ENCODE results near the gene ZC3H12C.
A peak's percentile ranks its signal among the peaks of the same experiment; 100 is the strongest.

Gene ZC3H12C

DNA sequence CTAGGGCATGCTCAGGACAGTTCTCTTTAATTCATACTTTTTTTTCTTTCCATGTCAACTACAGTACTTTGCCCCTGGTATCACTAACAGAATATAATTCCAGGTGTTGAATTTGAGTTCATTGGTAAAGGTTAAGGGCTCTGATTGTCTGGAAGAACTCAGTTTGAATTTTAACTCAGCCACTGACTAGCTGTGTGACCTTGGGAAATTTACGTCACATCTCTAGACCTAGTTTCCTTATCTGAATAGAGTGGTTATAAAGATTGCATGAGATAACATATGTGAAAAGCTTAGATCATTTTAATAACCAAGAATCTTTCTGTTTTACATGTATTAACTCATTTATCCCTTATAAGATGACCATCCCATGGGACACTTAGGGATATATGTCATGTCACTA, 15.8 kb upstream of the ZC3H12C start:
- no peak for DNase-seq (ENCODE audit: low spot score)

GRCh38 chr11:110077831-110078325, 15.3 kb upstream of the ZC3H12C start:
- no peak for DNase-seq (ENCODE audit: low spot score)

DNA sequence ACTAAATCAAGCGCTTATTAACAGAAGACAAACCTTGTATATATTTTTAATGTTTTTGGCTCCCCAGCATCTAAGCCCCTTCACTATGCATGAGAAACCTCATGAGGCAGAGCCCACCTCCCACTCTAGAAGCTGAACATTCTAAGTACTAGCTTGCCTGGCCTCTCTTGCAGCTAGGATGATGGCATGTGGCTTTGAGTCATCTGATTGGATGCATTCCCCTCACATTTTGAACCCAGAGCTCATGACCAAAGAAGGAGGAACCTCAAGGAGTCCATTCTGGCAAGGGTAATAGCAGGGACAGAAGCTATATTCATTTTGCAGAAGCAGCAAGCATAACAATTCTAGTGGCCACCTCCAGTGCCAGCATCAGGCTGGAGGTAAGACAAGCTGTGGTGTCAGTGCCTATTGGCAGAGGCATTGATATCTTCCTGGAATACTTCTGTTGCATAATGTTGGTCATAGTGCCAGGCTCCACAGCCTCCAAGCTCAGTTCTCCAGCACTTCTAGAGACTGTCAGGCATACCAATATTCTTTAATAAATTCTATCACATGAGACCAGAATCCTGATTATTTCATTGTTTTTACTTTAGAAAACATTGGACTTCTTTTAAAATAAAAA, 14.2 kb upstream of the ZC3H12C start:
- no peak for DNase-seq (ENCODE audit: low spot score)

DNA sequence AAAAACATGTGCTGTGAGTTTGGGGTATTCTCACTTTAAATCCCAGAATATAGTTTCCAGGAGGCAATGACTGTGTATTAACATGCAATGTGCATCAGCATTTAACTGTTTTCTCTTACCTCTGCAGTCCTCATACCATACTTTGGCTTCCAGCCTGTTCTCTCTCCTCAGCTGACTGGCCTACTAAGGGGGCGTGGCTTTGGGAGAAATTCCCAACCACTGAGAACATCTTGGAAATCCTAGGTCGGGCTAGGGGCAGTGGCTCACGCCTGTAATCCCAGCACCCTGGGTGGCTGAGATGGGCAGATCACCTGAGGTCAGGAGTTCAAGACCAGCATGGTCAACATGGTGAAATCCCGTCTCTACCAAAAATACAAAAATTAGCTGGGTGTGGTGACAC, 13.5 kb upstream of the ZC3H12C start:
- DNase-seq (ENCODE audit: low spot score), result no peak

- no peak for DNase-seq (ENCODE audit: low spot score)
Observed at GRCh38 chr11:110081462-110082376, 11.5 kb upstream of the ZC3H12C start.

DNA sequence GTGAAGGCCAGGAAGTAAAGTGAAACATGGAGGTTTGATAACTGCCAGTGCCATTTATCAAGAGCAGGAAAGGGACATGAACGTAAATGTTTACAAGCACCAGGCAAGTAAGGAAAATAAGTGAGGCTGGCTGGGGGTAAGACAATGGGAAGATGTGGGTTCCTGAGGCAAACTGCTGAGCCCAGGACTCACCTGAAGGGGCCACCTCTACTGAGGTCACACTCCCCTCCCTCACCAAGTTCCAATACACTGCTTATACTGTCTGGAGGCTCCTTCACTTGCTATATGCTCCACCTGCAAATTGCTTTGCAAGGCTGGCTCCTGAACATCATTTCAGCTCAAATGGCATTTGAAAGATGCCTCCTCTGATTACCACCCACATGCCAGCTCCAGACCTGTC, 10.3 kb upstream of the ZC3H12C start:
- no peak for DNase-seq (ENCODE audit: low spot score)

DNA sequence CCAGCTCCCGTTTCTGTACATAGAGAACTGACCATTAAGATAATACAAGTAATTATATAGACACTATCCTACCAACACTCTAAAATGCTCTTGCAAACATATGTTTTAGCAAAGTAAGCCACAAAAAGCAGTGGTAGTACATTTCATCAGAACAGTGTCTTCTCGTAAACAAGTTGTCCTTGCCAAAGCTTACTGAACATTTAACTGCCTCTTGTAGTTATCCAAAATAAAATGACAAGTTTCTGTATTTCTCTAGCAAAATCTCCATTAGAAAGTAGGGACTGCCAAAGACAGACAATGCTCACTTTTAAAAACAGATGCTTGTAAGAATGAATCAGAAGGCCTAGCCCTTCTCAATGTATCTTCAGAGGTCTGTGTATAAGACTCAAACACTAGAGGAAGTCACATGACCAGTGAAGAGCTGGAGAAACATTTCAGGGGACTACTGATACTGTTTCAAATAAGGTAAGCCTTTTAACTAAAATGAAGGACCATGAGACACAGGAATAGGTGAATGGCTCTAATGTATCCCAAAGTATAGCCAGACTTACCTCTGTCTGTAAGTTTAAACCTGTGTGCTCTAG, 7.8 kb upstream of the ZC3H12C start:
- no peak for DNase-seq (ENCODE audit: low spot score)

DNA sequence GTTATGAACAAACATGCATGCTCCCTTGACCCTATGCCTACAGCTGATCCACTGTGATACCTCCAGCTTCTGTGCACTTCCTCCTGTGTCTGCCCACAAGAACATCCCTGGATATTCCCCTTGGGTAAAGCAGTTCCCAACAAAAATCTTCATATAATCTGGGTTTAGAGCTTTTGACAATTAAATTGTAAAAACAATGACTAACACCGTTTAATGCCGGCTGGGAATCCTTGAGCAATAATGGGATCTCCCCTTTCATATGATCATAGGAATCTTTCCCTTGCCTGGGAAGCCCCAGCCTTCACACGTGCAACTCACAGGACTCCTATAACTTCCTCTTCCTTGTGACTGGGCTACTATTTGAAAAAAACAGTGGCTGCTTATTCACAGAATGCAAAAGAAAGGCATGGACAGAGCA, 6.3 kb upstream of the ZC3H12C start:
- DNase-seq (ENCODE audit: low spot score), result no peak

DNA sequence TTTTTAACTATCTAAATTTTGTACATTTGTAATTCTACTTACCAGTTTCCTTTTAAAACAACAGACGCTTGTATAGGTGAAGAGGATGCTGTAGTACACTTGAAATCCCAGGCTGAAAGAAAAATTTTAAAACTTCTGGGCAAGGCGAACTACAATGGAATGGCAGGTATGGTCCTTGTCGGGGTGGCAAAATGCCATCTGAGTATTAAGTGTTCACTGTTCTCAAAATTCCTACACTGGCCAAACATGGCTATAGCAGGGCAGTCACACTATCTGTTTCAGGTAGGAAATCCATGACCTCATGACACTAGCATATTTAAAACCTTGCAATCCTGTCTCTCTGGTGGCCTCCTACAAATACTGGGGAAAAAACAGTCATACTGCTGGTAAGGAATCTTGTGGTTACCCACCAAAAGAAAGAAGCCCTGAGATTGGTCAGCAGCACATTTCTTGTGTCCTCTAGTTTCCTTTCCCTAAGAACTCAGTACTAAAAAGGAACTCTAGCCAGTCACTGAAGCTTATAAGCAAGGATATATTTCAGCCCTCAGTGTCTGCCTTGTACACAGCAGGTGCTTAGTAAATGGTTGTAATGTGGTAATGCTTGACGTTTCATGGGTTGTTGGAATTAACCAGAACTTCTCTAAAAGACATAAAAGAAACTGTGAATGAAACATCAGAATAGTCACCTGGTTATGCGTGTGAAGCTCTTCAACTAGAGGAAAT, 5.2 kb upstream of the ZC3H12C start:
- DNase-seq (ENCODE audit: low spot score), result peak; percentile 65

DNA sequence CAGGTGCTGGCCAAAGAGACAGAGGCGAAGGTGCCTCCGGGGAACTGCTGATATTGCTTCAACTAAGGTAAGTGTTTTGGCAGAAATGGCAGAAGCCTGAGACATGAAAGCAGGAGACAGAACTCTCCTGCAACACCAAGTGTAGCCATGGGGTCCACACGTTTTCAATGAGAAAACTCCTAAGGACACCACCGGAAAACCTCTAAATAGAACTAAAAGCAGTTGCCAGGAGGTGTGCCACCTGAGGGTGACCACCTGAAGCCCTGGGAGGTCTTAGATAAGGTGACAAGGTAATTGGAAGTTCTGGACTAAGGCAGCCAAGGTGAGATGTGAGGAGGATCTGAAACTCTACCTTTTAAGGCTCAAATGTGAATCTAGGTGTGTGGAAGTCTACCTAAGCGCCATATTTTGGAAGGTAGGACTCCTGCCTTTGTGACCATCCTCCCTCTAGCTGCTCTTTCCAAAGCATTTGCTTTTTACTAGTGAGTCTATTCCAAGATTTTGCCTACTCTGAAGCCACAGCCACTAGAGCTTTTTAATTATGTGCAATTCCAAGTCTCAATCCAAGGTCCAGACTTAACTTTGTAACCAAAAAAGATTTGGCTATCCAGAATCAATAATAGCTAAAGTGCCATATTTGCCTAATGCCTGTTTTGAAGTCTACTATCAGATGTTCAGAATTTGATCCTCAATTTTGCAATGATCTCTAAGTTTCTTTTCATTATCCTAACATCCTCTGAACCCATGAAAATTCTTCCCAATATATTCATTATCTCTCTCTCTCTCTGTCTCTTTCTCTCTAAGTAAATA, 4.5 kb upstream of the ZC3H12C start:
- no peak for DNase-seq (ENCODE audit: low spot score)

DNA sequence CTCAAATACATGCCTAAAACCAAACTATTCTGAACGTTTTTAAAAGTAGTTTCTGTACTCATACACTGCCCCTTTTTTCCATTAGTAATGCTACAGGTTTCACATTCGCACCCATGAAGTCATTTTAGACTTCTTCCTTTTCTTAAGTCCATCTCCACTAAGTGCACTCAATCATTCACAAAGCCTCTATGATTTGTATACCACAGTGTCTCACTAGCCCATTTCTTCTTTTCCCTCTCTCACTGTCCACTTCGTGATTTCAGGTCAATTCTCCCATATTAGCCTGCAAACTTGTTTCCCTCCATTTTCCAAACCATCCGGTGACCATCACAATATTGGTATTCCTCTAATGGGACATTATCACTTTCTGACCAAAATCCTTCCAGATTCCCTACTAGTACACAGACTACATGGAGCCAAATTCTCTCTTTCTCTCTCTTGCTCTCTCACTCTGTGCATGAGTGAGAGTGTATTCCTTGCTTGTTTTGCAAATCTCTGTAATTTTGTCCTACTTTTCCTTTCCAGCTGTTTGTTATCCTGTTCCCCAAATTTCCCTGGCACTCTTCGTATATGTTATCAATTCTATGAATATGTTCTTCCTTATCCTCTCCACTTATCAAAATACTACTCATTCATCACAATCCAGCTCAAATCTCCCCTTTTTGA, 3.4 kb upstream of the ZC3H12C start:
- DNase-seq (ENCODE audit: low spot score), result no peak

DNA sequence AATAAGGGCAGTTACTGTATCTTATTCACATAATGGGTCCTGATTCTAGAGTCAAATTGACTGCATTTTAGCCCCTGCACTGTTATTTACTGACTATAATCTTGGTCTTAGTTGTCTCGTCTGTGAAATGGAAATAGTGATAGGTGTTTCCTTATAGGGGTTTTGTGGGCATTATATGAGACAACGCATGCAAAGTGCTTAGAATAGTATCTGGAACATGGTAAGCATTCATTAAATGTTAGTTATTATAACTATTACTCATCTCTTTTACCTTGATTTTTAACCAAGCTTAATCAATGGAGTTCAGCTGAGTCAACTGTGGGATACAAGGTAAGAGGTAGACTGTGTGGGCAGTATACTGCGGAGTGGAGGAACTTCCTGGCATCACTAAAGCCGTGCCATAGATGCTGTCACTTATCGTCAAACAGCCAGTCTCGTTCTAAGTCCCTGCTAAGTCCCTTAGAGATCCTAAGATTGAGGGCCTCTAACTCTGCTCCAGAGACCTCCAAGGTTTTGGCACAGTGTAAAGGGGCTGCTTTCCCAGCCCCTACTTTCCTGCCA, 2.6 kb upstream of the ZC3H12C start:
- no peak for DNase-seq (ENCODE audit: low spot score)

- no peak for DNase-seq (ENCODE audit: low spot score)
Observed at GRCh38 chr11:110092111-110092514, 1.1 kb upstream of the ZC3H12C start.

DNA sequence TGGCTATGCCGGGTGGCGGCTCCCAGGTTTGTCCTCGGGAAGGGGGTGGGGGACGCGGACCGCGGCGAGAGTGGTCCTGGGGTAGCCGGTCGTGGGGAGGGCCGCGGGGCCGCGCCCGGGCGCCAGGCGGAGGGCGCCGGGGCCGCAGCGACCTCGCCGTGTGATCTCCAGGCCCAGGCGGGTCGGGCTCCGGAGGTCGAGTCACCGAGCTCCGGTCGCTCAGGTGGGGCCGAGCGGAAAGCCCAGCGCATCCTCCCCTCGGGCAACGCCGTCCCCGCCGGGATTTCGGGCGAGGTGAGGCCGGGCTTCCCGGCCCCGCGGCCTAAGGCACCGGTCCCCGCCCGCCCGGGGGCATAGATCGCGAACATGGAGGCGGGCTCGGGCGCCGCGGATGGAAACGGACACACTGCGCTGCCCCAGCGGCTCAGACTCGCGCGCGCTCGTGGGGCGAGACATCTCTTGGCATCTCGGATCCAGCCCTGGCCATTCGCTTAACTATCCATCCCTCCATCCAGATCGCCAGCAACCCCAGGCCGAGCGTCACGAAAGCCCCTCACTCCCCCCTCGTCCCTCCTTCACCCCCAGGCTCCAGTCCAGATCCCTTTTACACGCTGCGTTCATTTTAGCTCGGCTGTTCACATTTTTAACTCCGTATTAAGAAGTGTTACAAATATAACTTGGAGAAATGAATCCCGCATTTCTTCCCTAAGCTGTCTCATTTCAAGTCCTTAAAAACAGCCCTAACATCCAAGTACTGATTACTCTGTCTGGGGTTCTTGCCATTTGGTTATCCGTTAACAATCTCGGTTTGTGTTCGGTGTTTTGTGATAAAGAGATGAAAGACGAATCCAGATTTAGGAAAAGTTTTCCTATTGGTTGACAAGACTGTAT, 460 bp downstream of the ZC3H12C start:
- peak; percentile 50 for DNase-seq (ENCODE audit: low spot score)

DNA sequence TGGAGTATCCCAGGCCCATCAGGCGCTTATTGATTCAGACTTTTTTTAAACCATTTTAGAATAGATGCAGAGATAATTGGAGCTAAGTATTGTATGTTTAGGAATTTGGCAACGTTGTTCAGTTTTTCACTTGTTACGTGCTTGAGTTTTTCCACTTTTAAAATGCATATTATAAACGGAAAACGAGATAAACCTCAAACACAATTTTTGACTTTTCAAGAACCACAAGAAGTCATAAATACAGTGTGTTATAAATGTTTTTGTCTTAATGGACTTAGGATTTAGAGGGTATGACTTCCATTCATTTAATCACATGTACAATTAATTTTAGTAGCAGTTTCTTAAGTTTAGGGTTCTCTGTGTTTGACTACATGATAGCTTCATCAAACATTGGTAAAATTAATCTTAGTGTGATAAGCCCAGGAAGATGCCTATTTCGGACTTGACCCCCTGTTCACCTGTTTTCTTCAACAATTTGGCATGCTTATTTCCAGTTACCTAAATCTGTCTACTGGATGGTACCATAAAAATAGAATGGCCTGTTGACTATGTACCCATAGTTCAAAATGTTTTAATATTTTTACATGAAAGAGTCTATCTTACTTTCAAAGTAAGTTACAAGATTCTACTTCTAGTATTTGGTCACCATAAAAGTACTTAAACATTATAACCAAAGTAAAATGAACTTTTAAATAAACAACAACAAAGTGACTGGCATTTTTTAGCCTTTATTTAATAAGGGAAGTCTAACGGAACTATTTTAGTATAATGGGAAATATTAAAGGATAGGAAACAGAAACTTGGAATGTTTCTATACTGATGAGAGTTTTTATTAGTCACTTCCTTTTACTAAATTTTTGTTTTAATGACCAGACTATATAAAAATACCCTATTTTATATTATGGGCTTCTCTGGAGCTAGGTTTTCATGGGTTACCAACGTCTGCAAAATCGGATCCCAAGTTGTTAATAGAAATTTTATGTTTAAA, 1.4 kb downstream of the ZC3H12C start:
- no peak for DNase-seq (ENCODE audit: low spot score)

DNA sequence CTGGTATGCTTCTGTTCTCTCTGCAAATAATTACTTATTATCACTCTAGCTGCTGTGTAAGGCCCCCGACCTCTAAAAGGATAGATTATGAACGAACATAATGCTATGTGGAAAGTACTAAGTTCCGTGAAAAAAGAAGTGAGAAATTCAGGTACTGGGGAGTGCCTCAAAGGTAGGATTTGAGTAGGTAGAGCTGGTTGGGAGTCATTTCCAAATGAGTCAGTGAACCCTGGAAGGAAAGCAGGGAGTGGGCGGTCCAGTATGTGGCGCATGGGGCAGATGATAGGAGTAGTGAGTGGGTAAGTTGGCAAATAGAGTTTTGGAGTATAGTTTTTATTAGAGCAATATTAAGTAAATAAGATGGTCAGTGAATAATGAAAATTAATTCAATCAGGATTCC, 2.4 kb downstream of the ZC3H12C start:
- DNase-seq (ENCODE audit: low spot score), result no peak

DNA sequence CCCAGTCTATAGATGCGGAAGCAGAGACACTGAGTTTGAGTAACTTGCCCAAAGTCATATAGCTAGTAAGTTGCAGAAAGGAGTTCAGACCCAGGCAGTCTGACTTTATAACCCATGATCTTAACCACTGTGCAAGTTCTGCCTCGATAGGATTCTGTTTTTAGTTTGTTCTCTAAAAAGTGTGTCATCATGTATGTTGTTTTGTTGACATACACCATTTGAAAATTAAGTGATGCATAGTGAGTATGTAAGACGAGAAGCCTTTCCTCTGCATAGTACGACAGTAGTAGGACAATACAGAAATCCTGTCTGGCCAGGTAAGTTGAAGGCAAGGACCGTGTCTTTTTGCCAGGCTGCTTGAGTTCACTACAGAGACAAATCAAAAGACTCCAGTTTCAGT, 3.3 kb downstream of the ZC3H12C start:
- no peak for DNase-seq (ENCODE audit: low spot score)

DNA sequence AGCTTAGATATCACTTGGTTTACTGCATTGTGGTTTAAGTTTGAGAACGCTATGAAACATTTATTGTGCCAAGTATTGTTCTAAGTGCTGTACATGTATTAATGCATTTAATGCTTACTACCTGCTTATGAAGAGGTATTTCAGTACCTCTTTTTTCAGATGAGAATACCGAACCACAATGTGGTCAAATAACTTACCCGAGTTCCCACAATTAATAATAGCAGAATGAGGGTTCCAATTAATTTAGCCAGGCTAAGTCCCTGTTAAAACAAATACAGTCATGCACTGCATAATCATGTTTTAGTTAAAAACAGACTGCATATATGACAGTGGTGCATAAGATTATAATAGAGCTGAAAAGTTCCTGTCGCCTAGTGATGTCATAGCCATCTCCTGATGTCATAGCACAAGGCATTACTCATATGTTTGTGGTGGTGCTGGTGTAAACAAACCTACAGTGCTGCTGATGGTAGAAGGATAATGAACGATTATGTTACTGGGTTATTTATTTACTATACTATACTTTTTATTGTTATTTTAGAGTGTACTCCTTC, 4.3 kb downstream of the ZC3H12C start:
- no peak for DNase-seq (ENCODE audit: low spot score)
